DND-41 (cell line): ENCODE data around the gene PBOV1.

Experiments used
- CTCF ChIP-seq: IDR thresholded peaks from 2 replicates; pipeline ENCODE4 v1.5.1; 2012; ENCODE audit warnings: borderline replicate concordance, low read length, moderate library complexity, mild to moderate bottlenecking; ENCODE audit not compliant: poor library complexity, severe bottlenecking; ENCODE audit errors: extremely low read depth
- EZH2 ChIP-seq: IDR thresholded peaks from 3 replicates; pipeline ENCODE4 v1.6.1; 2012; ENCODE audit warnings: borderline replicate concordance, low read depth, mild to moderate bottlenecking, moderate library complexity, low read length, inconsistent platforms; ENCODE audit not compliant: severe bottlenecking

DNA sequence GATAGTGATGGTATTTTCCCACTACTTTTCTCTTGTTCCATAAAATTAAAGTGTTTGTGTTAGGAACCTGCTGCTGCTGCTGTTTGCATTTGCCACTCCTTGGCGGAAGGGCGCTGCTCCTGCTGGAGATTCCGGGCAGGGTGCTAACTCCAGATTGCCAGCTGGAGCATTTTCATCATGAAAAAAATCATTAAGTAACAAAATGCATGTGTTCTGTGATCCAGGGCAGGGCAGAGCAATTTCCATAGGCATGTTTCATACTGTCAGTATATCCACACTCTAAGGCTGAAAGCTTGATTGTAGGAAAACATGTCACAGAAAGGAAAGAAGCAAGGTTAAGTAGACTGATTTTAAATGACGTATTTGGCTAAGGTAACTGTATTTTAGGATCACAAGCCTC lies 24.0 kb downstream of the PBOV1 start:
- TF ChIP-seq CTCF, result no peak
- no peak for TF ChIP-seq EZH2
